ENCODE results near the gene KLHL35. TPM values are rescaled to one million over a fixed set of nuclear protein-coding genes. Genes with fewer than 3 reads are reported as not detected.

KLHL35 gene
- total and polyA plus RNA-seq, 2 donors (not counting 1 experiment from before 2014, with no cell fraction given): 0.42 to 1.3 TPM

DNA sequence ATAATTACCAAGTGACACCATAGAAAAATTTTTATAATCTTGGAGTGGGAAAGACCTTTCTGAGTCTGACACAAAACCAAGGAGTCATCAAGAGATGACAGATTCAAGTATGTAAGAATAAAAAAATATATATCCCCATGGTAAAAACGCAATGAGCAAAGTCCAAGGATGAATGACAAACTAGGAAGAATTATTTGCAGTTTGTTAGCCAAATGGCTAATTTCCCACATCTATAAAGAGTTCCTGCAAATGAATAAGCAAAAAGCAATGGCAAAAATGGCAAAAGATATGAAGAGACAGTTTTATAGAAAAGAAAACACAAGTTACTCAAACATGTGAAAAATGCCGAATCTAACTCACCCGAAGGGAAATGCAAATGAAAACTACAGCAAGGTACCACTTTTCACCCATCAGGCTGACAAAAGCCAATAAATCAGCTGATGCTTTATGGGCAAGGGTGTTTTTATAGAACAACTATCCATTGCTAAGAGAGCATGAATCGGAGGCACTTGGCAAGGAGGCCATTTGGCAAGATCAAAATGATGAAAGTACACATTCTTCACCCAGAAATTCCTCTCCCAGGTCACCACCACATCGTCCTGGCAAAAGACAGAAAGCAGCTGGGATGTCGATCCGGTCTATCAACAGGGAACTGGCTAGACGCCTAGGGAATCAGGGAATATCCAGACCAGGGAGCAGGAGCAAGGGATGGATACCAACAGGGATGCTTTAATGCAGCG is 21.1 kb upstream of the KLHL35 start:
- peak; percentile 89 to 90 for DNase-seq (ENCODE audit: low read depth in 2 of 2)
- no peaks in the 10 kb centered on the region for H4K20me1 ChIP-seq (ENCODE audit: control insufficient read depth, extremely low read depth, insufficient read depth, low read length)
- no peak for TF ChIP-seq EZH2 (IDR thresholded peaks at IDR 0.05; ENCODE audit: low read length, missing control alignments)
- H2AFZ ChIP-seq (ENCODE audit: low read length): no peak overlapping the region
- H3K36me3 ChIP-seq (ENCODE audit: control insufficient read depth, insufficient read depth, low read length): no peaks in the 10 kb centered on the region
- peaks cover 2% of the 10 kb centered on the region for H3K27me3 ChIP-seq (ENCODE audit: control insufficient read depth, insufficient read depth, low read length)
- H3K9me3 ChIP-seq (ENCODE audit: control insufficient read depth, insufficient read depth, low read depth, low read length): no peaks in the 10 kb centered on the region
- H3K4me3 ChIP-seq (replicated peaks in 1 of 4; ENCODE audit: control extremely low read depth in 1 of 4, insufficient read depth in 1 of 4, low read depth in 3 of 4, low read length in 4 of 4): no peak overlapping the region
- no peak overlapping the region for H3K27ac ChIP-seq (ENCODE audit: insufficient read depth, low read length)
- no peaks in the 10 kb centered on the region for H3K79me2 ChIP-seq (ENCODE audit: control insufficient read depth, insufficient read depth, low read length)
- no peak overlapping the region for H3K4me2 ChIP-seq (ENCODE audit: extremely low read depth, insufficient read depth, low read length)
- H3K9ac ChIP-seq (ENCODE audit: insufficient read depth, low read length): no peak overlapping the region
- H3K4me1 ChIP-seq (ENCODE audit: control insufficient read depth, extremely low read depth, insufficient read depth, low read length): peaks cover 6% of the 10 kb centered on the region

DNA sequence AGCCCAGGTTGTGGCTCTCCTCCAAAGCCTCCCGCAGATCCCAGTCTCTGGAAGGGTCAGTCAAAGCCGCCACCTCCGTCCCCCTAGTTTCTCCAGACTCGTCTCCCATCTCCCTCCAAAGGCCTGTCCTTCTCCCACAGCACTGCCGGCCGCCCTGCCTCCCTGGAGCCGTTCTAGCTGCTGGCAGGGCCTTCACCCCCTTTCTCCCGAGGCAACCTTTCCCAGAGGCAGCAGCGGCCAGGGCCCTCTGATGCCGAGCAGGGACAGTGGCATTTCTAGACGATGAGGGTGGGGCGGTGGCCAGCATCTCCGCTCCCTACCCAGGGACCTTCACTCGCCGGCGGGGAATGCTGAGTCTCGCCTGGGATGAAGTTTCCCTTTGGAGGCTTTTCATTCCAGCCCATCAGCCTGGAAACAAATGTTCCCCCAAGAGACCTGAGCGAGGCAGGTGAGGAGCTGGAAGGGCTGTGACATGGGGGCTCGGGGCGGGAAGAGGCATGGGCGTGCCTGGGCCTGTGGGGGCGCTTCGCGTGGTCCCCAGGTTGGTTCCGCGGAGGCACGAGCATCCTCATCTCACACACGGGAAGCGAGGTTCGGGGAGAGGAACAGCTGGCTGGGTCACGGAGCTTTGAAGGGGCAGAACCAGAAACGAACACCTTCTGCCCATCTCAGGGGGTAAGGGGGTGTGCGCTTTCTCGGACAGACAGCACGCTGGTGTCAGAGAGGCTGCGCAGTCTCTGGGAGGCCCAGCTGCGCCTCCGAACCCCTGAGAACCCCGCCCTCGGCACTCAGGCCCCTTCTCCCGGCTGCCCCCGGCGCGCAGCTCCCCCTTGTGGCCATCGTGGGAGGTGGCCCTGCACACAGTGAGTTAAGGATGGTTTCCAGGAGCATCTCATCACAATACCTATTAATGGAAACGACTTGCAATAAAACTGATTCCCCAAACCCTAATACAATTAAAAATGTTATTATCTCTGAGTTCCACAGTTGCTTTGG is 18.1 kb upstream of the KLHL35 start:
- Histone ChIP-seq H3K36me3 (ENCODE audit: control insufficient read depth, insufficient read depth, low read length) (no peaks in the 10 kb centered on the region), H2AFZ (ENCODE audit: low read length) (no peak overlapping the region), H3K27ac (ENCODE audit: insufficient read depth, low read length) (no peak overlapping the region), H3K9ac (ENCODE audit: insufficient read depth, low read length) (no peak overlapping the region), H3K4me2 (ENCODE audit: extremely low read depth, insufficient read depth, low read length) (no peak overlapping the region), H3K27me3 (ENCODE audit: control insufficient read depth, insufficient read depth, low read length) (no peaks in the 10 kb centered on the region), H3K9me3 (ENCODE audit: control insufficient read depth, insufficient read depth, low read depth, low read length) (no peaks in the 10 kb centered on the region), H4K20me1 (ENCODE audit: control insufficient read depth, extremely low read depth, insufficient read depth, low read length) (no peaks in the 10 kb centered on the region), H3K4me1 (ENCODE audit: control insufficient read depth, extremely low read depth, insufficient read depth, low read length) (peaks cover 6% of the 10 kb centered on the region), H3K79me2 (ENCODE audit: control insufficient read depth, insufficient read depth, low read length) (no peaks in the 10 kb centered on the region), H3K4me3 (replicated peaks in 1 of 4; ENCODE audit: control extremely low read depth in 1 of 4, insufficient read depth in 1 of 4, low read depth in 3 of 4, low read length in 4 of 4) (no peak overlapping the region)
- no peak for TF ChIP-seq EZH2 (IDR thresholded peaks at IDR 0.05; ENCODE audit: low read length, missing control alignments)
- TF ChIP-seq, protein P1, sequence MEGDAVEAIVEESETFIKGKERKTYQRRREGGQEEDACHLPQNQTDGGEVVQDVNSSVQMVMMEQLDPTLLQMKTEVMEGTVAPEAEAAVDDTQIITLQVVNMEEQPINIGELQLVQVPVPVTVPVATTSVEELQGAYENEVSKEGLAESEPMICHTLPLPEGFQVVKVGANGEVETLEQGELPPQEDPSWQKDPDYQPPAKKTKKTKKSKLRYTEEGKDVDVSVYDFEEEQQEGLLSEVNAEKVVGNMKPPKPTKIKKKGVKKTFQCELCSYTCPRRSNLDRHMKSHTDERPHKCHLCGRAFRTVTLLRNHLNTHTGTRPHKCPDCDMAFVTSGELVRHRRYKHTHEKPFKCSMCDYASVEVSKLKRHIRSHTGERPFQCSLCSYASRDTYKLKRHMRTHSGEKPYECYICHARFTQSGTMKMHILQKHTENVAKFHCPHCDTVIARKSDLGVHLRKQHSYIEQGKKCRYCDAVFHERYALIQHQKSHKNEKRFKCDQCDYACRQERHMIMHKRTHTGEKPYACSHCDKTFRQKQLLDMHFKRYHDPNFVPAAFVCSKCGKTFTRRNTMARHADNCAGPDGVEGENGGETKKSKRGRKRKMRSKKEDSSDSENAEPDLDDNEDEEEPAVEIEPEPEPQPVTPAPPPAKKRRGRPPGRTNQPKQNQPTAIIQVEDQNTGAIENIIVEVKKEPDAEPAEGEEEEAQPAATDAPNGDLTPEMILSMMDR (conservative IDR thresholded peaks at IDR 0.05 in 1 of 2, IDR thresholded peaks at IDR 0.05 in 1 of 2; ENCODE audit: low read depth in 1 of 2, low read length in 2 of 2): peak; percentile 43 to 66
- DNase-seq (ENCODE audit: low read depth in 2 of 2): no peak

DNA sequence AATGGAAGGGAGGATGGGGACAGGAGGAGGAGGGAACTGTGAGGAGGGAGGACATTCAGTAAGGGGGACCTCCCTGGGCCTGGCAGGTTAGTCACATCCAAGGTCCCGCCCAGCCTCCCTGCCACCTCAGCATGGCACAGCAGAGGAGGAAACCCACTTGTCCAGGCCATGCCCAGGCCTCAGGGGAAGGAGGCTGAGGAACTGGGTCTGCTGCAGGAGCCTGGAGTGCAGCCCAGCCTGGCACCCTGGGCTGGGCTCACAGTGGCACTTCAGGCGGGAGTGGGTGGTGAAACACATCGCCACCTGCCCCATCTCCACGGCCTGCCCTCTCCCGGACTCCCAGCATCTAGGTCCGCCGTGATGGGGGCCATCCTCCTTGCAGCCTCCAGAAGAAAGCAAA is 17.2 kb upstream of the KLHL35 start:
- Histone ChIP-seq H3K27me3 (ENCODE audit: control insufficient read depth, insufficient read depth, low read length) (no peaks in the 10 kb centered on the region), H3K4me3 (replicated peaks in 1 of 4; ENCODE audit: control extremely low read depth in 1 of 4, insufficient read depth in 1 of 4, low read depth in 3 of 4, low read length in 4 of 4) (no peak overlapping the region), H2AFZ (ENCODE audit: low read length) (no peak overlapping the region), H3K79me2 (ENCODE audit: control insufficient read depth, insufficient read depth, low read length) (no peaks in the 10 kb centered on the region), H4K20me1 (ENCODE audit: control insufficient read depth, extremely low read depth, insufficient read depth, low read length) (no peaks in the 10 kb centered on the region), H3K36me3 (ENCODE audit: control insufficient read depth, insufficient read depth, low read length) (no peaks in the 10 kb centered on the region), H3K4me2 (ENCODE audit: extremely low read depth, insufficient read depth, low read length) (no peak overlapping the region), H3K27ac (ENCODE audit: insufficient read depth, low read length) (no peak overlapping the region), H3K9me3 (ENCODE audit: control insufficient read depth, insufficient read depth, low read depth, low read length) (no peaks in the 10 kb centered on the region), H3K4me1 (ENCODE audit: control insufficient read depth, extremely low read depth, insufficient read depth, low read length) (peaks cover 6% of the 10 kb centered on the region), H3K9ac (ENCODE audit: insufficient read depth, low read length) (no peak overlapping the region)
- no peak for DNase-seq (ENCODE audit: low read depth in 2 of 2)
- no peak for TF ChIP-seq EZH2 (IDR thresholded peaks at IDR 0.05; ENCODE audit: low read length, missing control alignments)
- TF ChIP-seq, protein P1 (conservative IDR thresholded peaks at IDR 0.05 in 1 of 2, IDR thresholded peaks at IDR 0.05 in 1 of 2; ENCODE audit: low read depth in 1 of 2, low read length in 2 of 2): no peak
